Stimulated activated CD8-positive, alpha-beta memory T cell treated with anti-CD3 and anti-CD28 coated beads, Interleukin-7, amount 100 ng/mL, for 48 hours (primary cell): Measurements from ENCODE around the gene ISCA2.

Experiments
- DNase-seq, 2 donors: peaks; one replicate each; pipeline ENCODE4 v3.0.0-alpha.2; 2020; ENCODE audit warnings: low read depth in 1 of 2; ENCODE audit errors: extremely low read depth in 1 of 2

ISCA2 gene

GRCh38 chr14:74482571-74482970 is 11.0 kb upstream of the ISCA2 start:
- no peak for DNase-seq

- no peak for DNase-seq
These were observed 10.2 kb upstream of the ISCA2 start for GRCh38 chr14:74483321-74483720.

- no peak for DNase-seq
These were observed 7.4 kb upstream of the ISCA2 start for GRCh38 chr14:74486164-74486563.

DNA sequence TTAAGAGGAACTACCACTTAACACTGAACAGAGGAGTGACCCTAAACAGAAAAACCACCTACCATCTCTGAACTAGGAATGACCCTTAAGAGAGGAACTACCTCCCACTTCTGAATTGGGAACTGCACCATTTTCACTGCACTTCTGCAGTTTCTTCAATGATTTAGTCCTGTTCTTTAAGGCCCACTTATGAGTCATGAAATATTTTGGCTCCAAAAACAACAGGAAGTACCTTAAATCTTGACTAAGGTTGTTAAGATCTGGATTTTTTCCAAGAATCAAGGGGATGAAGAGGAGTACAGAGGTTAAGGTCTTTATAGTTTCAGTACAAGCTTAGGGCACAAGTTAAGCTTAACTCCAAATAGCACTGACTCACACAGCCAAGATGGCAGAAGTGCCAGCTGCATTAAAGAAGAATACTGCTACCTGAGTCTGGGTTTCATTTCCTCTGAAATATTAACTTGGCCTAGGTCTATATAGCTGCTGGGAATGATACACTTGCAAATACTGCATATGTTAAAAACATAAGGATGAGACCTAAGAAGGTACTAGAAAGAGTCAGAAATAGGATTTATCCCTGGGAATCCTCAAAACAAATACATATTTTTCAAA is 4.7 kb upstream of the ISCA2 start:
- DNase-seq = no peak

- no peak for DNase-seq
These were observed 3.1 kb upstream of the ISCA2 start for GRCh38 chr14:74490486-74490885.

GRCh38 chr14:74491956-74492775 is 1.4 kb upstream of the ISCA2 start:
- DNase-seq = no peak

DNA sequence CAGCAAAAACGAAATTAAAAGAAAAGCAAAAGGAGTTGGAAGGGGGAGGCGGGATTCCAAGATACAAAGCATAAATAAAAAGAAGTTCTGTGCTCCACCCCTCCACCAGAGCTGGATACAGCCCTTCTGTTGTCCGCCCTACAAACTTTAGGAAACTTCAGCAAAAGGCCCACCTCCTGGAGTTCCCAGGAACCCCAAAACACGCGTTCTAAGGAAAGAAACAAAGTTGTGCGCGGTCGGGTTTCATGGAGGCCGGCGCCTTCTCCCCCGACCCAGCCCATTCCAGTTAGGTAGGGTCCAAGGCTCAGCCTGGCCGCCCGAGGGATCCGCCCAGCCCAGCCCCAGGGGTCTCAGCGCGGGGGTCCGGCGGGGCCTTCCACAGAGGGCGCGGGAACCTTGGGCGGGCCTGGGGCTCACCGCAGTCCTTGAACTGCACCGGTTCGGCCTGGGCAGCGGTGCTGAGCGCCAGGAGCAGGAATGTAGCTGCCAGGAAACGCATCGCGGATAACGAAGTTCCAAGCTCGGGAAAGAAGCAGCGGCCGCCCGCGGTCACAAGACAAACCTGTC is 706 bp upstream of the ISCA2 start, which contains the start of gene NPC2:
Gene NPC2 (minus strand): TSS at position 530 of the 567 bp plus-strand sequence. CDS start 31 bp downstream, at position 499.
- no peak for DNase-seq

DNA sequence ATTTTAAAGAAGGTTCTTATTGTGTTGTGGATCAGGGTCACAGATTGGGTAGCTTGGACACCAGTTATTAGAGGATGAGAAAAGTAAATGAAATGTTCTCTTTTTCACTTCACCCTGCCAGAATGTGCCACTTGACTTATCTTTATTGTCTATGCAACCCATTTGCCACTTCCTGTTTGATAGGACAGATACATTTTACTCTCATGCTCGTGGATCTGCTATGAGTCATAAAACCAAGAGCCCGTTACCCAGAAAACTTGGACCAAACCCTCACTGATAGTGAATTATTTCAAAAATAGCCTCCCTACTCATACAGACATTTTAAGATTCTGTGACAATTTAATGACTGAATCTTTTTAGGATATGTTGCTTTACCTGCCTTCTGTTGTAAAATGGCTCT is 1.8 kb downstream of the ISCA2 start:
- DNase-seq = no peak

- no peak for DNase-seq
These were observed 7.0 kb downstream of the ISCA2 start for GRCh38 chr14:74500417-74501134.

GRCh38 chr14:74501135-74501614 is 7.6 kb downstream of the ISCA2 start:
- DNase-seq = no peak

- DNase-seq = no peak
These were observed 8.1 kb downstream of the ISCA2 start for GRCh38 chr14:74501691-74502090.

GRCh38 chr14:74502236-74503019 is 8.9 kb downstream of the ISCA2 start:
- DNase-seq = no peak

DNA sequence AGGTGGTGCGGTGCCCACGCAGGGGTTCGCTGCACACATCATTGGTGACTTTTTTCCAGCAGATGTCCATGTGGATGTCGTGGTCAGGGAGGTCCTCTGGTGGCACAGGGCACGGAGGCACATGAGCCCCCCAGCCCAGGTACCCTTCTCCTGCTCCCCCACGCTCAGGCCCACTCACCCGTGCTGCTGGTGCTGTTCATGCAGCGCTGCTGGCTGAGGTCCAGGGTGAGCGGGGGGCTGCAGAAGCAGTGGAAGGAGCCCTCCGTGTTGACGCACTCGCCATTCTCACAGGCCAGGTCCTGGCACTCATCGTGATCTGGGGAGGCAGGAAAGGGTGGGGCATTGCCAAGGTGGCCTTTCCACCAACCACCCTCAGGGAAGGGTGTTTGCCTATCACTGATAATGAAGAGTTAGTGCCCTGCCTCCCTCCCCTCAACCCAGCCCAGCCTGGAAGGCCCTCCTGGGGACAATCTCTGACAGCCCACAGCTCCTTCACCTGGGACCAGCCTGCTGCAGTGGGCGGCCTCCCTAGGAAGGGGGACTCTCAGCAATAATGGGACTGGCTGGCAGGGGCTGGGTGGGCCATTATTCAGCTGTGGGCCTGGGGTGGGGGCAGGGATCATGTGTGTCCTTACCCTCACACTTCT is 9.8 kb downstream of the ISCA2 start:
- no peak for DNase-seq

DNA sequence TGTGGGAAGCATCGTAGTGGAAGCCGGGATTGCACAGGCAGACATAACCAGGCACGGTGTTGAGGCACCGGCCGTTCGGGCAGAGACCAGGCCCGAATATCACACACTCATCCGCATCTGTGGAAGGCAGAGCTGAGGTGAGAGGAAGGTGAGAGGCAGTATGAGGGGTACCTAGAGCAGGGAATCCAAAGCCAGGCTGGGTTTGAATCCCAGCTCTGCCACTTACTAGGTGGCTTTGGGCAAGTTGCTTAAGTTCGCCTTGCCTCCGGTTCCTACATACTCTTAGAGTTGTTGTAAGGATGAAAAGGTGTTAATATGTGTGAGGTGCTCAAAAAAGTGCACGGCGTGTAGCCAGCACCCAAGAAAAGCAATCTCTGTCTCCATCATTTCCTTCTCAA is 10.4 kb downstream of the ISCA2 start:
- DNase-seq = no peak

DNA sequence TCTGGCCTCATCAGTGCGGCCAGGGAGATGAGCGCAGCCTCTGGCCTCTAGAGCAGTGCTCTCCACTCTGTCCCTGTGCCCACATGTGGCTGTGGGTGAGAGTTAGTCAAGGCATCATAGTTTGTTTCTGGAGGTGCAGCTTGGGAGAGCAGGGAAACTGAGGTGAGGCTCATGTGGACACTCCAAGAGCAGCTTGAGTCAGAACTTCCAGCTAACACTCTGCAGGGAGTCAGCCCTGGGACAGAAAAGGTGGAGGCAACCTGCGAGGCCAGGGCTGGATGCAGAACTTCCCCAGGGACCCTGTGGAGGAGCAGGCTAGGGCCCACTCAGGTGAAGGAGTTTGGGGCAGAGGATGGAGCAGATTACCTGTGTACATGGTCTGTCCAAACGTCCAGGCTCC is 10.8 kb downstream of the ISCA2 start:
- DNase-seq = no peak

DNA sequence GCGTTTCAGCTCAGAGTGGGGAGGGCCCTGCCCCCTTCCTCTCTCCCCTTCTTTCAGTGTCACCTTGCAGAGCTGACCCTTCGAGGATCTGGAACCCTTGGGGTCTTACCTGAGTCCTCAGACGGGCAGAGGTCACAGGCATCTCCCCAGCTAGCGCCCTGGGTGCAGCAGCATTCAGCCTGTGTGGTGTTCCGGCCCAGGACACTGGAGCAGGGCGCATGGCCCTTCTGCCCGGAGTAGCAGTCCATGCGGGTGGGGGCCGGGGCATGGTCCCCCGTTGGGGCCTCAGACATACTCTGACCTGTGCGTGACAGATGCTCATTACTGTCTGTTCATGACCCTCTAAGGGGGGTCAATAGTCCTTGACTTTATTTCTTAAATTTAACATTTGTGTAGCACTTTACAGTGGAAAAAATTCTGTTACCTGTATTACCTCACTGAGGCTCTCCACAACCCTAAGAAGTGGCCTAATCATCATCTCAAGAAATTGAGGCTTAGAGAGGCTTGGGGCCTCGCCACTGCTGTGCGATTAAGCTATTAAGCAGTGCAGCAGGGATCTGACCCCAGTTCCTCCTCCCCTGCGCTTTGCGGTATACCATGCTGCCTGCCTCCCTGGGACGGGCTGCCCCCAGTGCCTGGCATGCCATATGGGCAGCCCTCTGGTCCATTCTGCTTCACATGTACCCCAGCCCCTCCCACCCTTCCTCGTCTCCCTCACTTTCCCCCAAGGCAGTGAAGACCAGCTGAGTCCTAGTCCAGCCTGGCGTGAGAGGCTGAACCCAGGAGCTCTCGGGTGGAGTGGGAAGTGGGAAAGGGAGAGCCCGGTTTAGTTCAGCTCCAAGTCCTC is 11.5 kb downstream of the ISCA2 start:
- no peak for DNase-seq

- DNase-seq = no peak
These were observed 12.3 kb downstream of the ISCA2 start for GRCh38 chr14:74505831-74506230.

DNA sequence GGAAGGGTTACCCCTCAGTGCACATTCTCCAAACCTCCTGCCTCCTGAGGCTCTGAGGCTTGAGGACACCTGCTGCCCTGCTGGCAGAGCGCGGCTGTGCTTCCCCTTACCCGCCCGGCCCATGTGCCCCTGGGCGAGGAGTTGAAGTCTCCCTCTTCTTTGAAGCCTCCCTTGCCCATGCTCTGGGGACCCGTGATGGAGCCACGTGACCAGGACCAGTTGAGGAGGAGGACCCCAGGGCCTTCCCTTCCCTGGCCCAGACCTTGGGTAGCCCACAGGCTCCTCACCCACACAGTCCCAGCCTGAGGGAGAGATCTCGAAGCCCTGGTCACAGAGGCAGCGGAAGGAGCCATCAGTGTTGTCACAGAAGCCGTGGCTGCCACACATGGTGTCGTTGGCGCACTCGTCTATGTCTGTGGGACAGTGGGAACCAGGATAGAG is 12.9 kb downstream of the ISCA2 start:
- DNase-seq = no peak

DNA sequence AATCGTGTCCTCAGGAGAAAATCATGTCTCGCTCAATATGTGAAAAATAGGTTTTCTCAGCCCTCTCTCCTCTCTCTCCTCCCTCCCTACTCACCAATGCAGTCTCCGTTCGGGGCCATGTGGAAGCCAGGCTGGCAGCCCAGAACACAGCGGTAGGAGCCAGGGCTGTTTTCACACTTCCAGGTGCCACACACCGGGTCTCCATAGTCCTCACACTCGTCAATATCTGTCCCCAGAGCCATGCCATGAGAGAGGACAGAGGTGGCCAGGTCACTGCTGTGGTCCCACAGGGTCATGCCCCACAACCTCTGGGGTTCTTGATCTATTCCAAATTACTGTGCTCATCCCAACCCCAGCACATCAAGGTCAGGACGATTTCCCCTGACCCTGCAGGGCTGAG is 13.5 kb downstream of the ISCA2 start:
- no peak for DNase-seq
